ENCODE measurements around the gene SLC39A3.
A peak's percentile ranks its signal among the peaks of the same experiment; 100 is the strongest.
"Not testable (repeated sequence)": the region's sequence is repeated elsewhere in the genome, so short reads cannot be mapped to it uniquely, and the experiment has no call there.

The SLC39A3 gene

GRCh38 chr19:2721570-2722540, 18.0 kb downstream of the SLC39A3 start:
- DNase-seq = no peak

GRCh38 chr19:2720777-2721569, 18.8 kb downstream of the SLC39A3 start, which contains the start of gene DIRAS1:
TSS of gene DIRAS1 (minus strand) at chr19:2721372. CDS start at chr19:2717806, 3,566 bp downstream.
- DNase-seq = no peak

DNA sequence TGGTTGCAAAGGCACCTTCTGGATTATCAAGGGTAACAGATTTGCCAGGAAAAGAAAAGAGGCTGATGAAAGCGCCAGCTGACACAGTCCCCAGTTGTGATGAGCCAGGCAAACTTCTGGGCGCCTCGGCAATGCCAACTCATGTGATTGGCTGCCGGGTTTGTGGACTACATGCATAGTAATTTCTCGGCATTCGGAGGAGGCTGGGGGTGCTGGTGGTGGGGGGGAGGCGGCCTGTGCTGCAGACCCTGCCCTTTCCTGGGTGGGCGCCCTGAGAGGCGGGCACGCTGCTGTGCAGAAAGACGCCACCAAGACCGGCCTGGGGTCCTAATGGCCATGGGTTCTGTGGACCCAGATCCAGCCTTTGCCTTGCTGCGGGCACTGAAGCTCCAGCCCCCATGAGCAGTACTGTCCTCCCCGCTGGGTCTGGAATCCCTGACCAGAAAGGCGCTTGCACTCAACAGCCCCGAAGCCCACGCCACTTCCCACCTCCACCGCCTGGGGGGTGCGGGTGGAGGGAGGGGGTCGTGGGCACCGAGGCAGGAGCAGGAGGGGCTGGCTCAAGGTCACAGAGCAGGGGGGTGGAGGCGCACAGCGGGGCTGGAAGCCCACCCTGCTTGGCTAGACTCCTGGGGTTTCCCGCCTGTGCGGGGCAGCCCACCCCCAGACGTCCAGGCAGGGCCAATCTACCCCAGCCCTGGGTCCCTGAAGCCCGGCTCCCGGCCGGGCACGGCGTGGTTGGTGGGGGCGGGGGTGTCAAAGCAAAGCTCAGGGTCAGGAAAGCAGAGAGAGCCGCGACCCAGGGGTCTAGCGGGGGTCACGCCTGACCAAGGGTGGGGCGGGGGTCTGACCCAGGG, 19.7 kb downstream of the SLC39A3 start:
- no peak for DNase-seq

- DNase-seq = no peak
Observed at GRCh38 chr19:2719232-2719735, 20.5 kb downstream of the SLC39A3 start.

GRCh38 chr19:2717638-2718541, 21.9 kb downstream of the SLC39A3 start:
- no peak for DNase-seq

GRCh38 chr19:2716722-2717637, 22.8 kb downstream of the SLC39A3 start:
- DNase-seq = no peak

DNA sequence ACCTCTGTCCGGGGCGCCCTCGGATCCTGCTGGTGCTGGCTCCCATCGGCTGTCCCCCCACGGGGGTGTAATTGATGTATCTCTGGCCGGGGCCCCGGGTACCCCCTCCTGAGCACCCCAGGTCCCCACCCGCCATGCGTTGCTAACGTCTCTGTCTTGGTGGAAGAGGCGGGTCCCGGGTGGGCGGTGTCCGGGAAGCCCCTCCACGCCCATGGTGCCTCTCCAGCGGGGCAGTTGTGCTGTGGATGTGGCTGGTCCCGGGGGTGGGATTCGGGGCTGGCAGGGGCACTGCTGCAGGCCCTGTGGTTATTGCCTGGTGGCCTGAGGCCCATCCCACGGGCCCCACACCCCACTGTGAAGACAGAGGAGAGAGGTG, 23.6 kb downstream of the SLC39A3 start:
- no peak for DNase-seq

DNA sequence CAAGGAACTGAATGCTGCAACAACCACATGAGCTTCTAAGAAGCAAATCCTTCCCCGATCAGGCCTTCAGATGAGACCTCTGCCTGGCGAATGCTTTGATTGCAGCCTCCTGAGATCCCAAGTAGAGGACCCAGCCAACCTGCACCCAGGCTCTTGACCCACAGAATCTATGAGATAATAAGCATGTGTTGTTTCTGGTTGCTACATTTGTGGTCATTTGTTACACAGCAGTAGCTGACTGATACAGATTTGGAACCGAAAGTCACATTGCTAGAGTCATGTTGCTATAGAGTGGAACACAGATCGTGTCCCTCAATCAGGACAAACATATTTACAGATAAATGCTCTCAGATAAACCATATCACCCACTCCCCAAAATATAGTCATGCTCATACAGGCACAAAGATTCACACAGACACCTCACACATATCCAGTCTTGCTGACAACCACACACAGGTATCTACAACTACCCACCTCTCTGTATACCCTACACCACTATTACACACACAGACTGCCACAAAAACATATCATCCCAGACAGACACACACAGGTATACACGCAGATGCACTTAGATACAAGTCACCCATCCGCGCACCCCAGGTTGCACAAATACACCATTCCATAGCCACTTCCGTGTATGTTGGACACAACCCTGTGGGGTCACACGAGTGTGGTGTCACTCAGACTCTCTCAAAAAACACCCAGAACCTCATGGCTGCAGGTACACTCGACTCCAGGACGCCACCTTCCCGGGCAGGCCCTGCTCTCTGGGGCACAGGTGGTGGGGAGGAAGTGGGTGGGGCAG, 24.1 kb downstream of the SLC39A3 start:
- DNase-seq = no peak

- no peak for DNase-seq
Observed at GRCh38 chr19:2714531-2715269, 25.1 kb downstream of the SLC39A3 start.

- DNase-seq = not testable (repeated sequence)
Observed at GRCh38 chr19:2714102-2714501, 25.7 kb downstream of the SLC39A3 start.

- not testable (repeated sequence) for DNase-seq
Observed at GRCh38 chr19:2713170-2713569, 26.6 kb downstream of the SLC39A3 start.

DNA sequence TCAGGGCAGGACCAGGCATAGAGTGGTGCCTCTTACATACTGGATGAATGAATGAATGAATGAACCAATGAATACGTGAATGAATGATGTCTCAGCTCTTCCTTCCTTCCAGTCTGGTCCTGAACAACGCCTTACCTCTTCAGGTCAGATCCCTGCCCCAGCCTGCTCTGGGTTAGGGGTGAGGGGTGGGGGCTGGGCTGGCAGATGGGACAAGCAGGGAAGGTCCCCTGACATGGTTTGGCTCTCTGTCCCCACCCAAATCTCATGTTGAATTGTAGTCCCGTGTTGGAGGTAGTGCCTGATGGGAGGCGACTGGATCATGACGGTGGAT, 28.0 kb downstream of the SLC39A3 start:
- no peak for DNase-seq

- DNase-seq = no peak
Observed at GRCh38 chr19:2711172-2711874, 28.5 kb downstream of the SLC39A3 start.

DNA sequence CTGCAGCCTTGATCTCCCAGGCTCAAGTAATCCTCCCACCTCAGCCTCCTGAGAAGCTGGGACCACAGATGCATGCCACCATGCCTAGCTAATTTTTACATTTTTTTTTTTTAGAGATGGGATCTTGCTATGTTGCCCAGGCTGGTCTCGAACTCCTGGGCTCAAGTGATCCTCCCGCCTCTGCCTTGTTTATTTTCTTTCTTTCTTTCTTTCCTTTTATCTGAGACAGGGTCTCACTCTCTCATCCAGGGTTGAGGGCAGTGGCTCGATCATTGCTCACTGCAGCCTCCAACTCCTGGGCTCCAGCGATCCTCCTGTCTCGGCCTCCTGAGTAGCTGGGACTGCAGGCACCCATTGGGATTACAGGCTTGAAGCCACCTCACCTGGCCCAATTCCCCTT, 33.6 kb downstream of the SLC39A3 start:
- no peak for DNase-seq

- DNase-seq = no peak
Observed at GRCh38 chr19:2703691-2704216, 36.1 kb downstream of the SLC39A3 start.

- no peak for DNase-seq
Observed at GRCh38 chr19:2703077-2703437, 36.8 kb downstream of the SLC39A3 start.

DNA sequence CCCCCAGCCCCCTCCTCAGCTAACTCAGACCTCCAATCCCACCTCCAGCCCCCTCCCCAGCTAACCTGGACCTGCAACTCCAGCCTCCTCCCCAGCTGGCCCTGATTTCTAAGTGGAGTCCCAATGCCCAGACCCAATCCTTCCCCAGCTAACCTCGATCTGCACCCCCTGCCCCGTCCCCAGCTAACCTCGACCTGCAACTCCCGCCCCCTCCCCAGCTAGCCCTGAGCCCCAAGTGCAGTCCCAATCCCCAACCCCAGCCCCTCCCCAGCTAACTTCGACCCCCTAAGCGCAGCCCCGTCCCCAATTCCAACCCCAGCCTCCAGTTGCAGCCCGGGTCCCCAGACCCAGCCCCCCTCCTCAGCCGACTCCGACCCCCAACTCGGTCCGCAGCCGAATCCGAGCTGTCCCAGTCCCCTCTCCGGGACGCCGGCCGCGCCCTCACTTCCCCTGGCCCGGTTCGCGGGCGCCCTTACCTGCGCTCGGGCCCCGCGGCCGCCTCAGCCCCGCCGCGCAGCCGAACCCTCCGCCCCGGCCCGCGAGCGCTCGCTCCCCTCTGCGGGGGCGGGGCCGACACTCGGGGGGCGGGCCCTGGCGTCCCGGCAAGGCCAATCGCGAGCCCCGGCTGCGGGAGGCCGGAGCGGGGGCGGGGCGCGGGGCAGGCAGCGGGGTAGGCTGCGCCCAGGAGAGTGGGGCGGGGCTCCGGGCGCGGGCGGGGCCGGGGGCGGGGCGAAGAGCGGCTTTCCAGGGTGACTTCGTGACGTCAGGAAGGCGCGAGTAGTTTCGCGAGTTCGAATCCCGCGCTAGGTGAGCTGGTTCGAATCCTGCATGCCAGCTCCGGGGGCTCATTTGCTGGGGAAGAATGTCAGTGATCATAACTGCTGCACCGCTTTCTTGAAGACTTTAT, 37.4 kb downstream of the SLC39A3 start, which contains the start of gene GNG7:
Gene GNG7, minus strand, starts transcription at position 525 of the 907 bp plus-strand sequence. CDS start 182,006 bp downstream, outside the sequence.
- peak; percentile 35 to 77 for DNase-seq

All from NCI-H524 (cell line).